HG03442 (cell line): ENCODE results near the gene UPK1B.

Experiments used
- ATAC-seq: cut with Tn5 transposase; IDR thresholded peaks from one replicate; pipeline ENCODE4 v1.9.1; 2021; ENCODE audit warnings: mild to moderate bottlenecking, moderate library complexity; ENCODE audit not compliant: unreplicated experiment

Gene UPK1B

DNA sequence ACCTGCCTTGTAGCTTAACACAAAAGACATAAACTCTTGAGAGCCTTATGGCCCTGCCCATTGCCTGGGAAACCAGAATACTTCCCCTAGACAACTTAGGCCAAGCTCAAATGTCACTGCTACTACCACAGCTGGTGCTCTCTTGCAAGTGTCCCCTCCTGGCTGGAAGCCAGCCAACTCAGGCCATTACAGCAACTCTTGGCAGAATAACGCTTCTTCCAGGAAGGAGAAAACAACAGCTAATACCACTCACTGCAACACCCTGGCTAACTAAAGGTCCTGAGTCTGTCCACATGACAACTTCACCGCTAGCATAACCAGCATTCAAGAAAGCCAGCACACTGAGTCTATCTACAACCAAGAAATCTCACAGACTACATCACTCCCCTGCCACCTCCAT, 72.4 kb downstream of the UPK1B start:
- ATAC-seq = no peak
